BLaER1 treated with 17β-estradiol and CSF1 and Interleukin-3, amounts not matched to agents 10 nM and 100 nM (cell line): ENCODE data around the gene ASB2.
A peak's percentile ranks its signal among the peaks of the same experiment; 100 is the strongest.

ENCODE experiments used
- H3K27ac ChIP-seq, 11 experiments: shearing (Covaris generic); formaldehyde crosslinking; 2 replicates each; pipeline ENCODE4 v1.8.1; 2022
- H3K27me3 ChIP-seq, 11 experiments: shearing (Covaris generic); formaldehyde crosslinking; 2 replicates each; pipeline ENCODE4 v1.8.1; 2022
- H3K36me3 ChIP-seq, 11 experiments: shearing (Covaris generic); formaldehyde crosslinking; 2 replicates each; pipeline ENCODE4 v1.8.1; 2022
- H3K4me1 ChIP-seq, 10 experiments: shearing (Covaris generic); formaldehyde crosslinking; 2 replicates each; pipeline ENCODE4 v1.8.1; 2022
- H3K4me2 ChIP-seq, 11 experiments: shearing (Covaris generic); formaldehyde crosslinking; 2 replicates each; pipeline ENCODE4 v1.8.1; 2022
- H3K4me3 ChIP-seq, 10 experiments: shearing (Covaris generic); formaldehyde crosslinking; 2 replicates each; pipeline ENCODE4 v1.8.1; 2022
- H3K9ac ChIP-seq, 11 experiments: shearing (Covaris generic); formaldehyde crosslinking; 2 replicates each; pipeline ENCODE4 v1.8.1; 2022
- H3K9me3 ChIP-seq, 11 experiments: shearing (Covaris generic); formaldehyde crosslinking; replicated peaks in 1 of 11; 2 replicates each; pipeline ENCODE4 v1.8.1; 2022
- H4K20me1 ChIP-seq, 11 experiments: shearing (Covaris generic); formaldehyde crosslinking; 2 replicates each; pipeline ENCODE4 v1.8.1; 2022
- Cebpa-rat ChIP-seq, 11 experiments: shearing (Covaris generic); IDR thresholded peaks; 2 replicates each; pipeline ENCODE4 v1.8.1; 2022

Gene ASB2

DNA sequence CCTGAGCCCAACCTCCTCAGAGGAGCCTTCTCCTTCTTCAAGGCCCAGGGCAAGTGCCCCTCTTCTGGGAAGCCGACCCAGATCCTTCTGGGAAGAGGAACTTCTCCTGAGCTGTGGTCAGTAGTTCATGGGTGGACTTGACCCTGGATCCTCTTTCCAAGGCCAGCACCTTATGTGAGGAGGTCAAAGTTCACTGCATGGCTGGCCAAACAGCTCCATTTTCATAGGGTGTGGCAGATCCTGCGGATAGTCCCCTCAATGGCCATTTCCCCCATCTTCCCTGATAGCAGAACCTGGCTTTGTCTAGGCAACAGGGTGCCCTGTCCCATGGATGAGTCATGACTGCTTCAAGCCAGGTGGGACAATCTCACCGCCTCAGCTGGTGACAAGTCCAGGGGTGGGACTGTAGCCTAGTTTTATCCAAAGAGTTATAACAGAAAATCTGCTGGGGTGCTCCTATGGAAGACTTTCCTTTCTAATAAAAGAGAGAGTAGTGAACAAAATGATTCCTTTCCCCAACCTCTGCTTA, 10.4 kb downstream of the ASB2 start:
- Histone ChIP-seq H3K4me3 (no peak overlapping the region), H3K27ac (no peak overlapping the region; a peak in 1 of 22 replicates), H4K20me1 (0 out of 22 replicates have a peak, but pooled peaks cover 0 to 5% (median 0%) of the 10 kb centered on the region in 11 experiments), H3K9ac (no peak overlapping the region), H3K27me3 (0 out of 22 replicates have a peak, but pooled peaks cover 0 to under 1% (median 0%) of the 10 kb centered on the region in 11 experiments), H3K4me2 (peak overlapping the region in 10 of 11 experiments; percentile 1 to 92 (median 84); a peak in 12 of 22 replicates), H3K4me1 (peaks cover 81 to 100% (median 89%) of the 10 kb centered on the region in 10 experiments), H3K9me3 (0 out of 22 replicates have a peak, but pooled peaks cover 0 to 9% (median 0%) of the 10 kb centered on the region in 11 experiments), H3K36me3 (no peaks in the 10 kb centered on the region)
- TF ChIP-seq Cebpa-rat (IDR thresholded peaks at IDR 0.05), result no peak

DNA sequence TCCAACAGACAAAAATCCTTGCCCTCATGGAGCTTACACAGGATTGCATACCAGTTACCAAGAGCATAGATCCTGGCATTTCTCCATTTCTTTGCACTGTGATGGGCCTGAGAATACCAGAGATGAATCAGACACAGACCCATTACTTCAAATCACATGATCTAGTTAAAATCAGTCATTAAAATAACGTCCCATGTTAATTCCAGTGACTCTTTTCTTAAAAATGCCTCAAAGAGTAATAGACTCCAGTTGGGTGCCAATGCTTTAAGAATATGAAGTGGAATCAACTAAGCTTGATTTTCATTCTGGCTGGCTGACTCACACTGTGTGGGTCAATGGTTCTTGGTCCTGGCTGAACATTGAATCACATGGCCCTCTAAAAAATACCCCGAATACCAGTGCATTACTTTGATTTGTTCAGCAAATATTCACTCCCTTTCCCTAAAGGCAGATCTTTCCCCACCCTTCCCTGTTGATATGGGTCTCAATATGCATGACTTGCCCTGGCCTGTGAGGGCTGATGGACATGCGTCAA, 11.0 kb downstream of the ASB2 start:
- Histone ChIP-seq H3K4me2 (peak overlapping the region in 10 of 11 experiments; percentile 1 to 90 (median 38); a peak in 7 of 22 replicates), H4K20me1 (0 out of 22 replicates have a peak, but pooled peaks cover 0 to 5% (median 0%) of the 10 kb centered on the region in 11 experiments), H3K27me3 (no peaks in the 10 kb centered on the region), H3K4me3 (no peak overlapping the region), H3K9me3 (0 out of 22 replicates have a peak, but pooled peaks cover 0 to 9% (median 0%) of the 10 kb centered on the region in 11 experiments), H3K27ac (no peak overlapping the region; a peak in 1 of 22 replicates), H3K4me1 (peaks cover 81 to 100% (median 89%) of the 10 kb centered on the region in 10 experiments), H3K36me3 (no peaks in the 10 kb centered on the region), H3K9ac (no peak overlapping the region)
- no peak for TF ChIP-seq Cebpa-rat (IDR thresholded peaks at IDR 0.05)

DNA sequence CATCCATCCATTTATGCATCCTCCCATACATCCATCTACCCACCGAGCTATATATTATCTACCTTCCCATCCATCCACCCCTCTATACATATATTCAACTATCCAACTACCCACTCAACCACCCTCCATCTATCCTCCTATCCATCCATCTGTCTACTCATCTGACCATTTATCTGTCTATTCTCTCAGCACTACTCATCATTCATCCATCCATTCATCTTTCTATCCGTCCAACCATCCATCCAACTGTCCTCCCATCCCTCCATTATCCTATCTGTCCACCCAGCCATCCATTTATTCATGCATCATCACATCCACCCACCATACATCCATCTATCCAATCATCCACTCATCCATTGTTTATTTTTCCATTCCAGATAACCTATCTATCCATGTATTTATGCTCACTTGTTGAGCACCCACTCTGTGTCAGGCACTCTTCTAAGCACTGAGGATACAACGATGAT, 11.5 kb downstream of the ASB2 start:
- no peak overlapping the region for H3K4me3 ChIP-seq
- H4K20me1 ChIP-seq, result 0 out of 22 replicates have a peak, but pooled peaks cover 0 to 5% (median 0%) of the 10 kb centered on the region in 11 experiments
- H3K27me3 ChIP-seq, result no peaks in the 10 kb centered on the region
- H3K27ac ChIP-seq, result no peak overlapping the region
- H3K36me3 ChIP-seq, result no peaks in the 10 kb centered on the region
- TF ChIP-seq Cebpa-rat (IDR thresholded peaks at IDR 0.05), result no peak
- no peak overlapping the region for H3K9ac ChIP-seq
- H3K4me2 ChIP-seq, result peak overlapping the region in 7 of 11 experiments; percentile 76 to 93 (median 89); a peak in 14 of 22 replicates
- H3K9me3 ChIP-seq, result 0 out of 22 replicates have a peak, but pooled peaks cover 0 to 9% (median 0%) of the 10 kb centered on the region in 11 experiments
- peaks cover 82 to 100% (median 89%) of the 10 kb centered on the region in 10 experiments for H3K4me1 ChIP-seq

DNA sequence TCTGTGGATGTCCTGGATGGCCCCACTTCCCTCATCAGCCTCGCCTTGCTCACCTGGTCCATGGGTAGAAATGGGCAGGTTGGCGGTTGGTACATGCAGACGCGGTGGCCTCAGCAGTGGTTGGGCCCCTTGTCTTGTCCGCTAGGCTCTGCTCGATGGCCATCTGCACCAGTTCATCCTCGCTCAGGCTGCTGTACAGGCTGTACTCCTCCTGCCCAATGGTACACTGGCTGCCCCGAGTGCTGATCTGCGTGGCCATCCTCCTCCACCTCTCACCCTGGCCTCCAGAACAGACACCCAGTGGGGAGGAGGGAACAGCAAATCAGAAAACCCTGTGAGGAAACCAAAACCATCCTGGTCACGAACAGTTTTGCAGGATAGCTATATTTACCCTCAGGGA, 12.1 kb downstream of the ASB2 start:
- Histone ChIP-seq H3K4me3 (no peak overlapping the region), H3K9me3 (0 out of 22 replicates have a peak, but pooled peaks cover 0 to 9% (median 0%) of the 10 kb centered on the region in 11 experiments), H4K20me1 (0 out of 22 replicates have a peak, but pooled peaks cover 0 to 5% (median 0%) of the 10 kb centered on the region in 11 experiments), H3K36me3 (no peaks in the 10 kb centered on the region), H3K27me3 (no peaks in the 10 kb centered on the region), H3K4me2 (peak overlapping the region in 9 of 11 experiments; percentile 76 to 98 (median 89); a peak in 18 of 22 replicates), H3K9ac (peak overlapping the region in 1 of 11 experiments; percentile 76; a peak in 1 of 22 replicates), H3K27ac (peak overlapping the region in 9 of 11 experiments; percentile 76 to 92 (median 86); a peak in 15 of 22 replicates), H3K4me1 (peaks cover 82 to 100% (median 89%) of the 10 kb centered on the region in 10 experiments)
- no peak for TF ChIP-seq Cebpa-rat (IDR thresholded peaks at IDR 0.05)

DNA sequence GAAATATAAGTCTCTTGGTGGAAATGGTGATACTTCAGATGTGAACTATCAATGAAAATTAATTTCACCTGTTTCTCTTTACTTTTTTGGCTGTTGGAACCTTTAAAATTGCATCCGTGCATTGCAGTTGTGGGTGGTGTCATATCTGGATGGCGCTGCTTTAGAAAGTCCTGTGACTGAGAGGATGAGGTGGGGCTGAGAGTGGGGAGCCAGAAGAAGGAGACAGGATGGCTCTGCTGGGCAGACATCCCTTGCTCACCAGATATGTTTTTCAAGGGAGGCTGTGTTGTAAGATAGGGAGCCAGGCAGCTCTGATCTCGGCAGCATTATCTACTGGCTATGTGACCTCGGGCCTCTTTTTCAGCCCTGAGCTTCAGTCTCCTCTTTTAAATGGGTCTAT, 12.7 kb downstream of the ASB2 start:
- peak overlapping the region in 7 of 11 experiments; percentile 63 to 79 (median 72); a peak in 10 of 22 replicates for H3K9ac ChIP-seq
- TF ChIP-seq Cebpa-rat (IDR thresholded peaks at IDR 0.05), result no peak

DNA sequence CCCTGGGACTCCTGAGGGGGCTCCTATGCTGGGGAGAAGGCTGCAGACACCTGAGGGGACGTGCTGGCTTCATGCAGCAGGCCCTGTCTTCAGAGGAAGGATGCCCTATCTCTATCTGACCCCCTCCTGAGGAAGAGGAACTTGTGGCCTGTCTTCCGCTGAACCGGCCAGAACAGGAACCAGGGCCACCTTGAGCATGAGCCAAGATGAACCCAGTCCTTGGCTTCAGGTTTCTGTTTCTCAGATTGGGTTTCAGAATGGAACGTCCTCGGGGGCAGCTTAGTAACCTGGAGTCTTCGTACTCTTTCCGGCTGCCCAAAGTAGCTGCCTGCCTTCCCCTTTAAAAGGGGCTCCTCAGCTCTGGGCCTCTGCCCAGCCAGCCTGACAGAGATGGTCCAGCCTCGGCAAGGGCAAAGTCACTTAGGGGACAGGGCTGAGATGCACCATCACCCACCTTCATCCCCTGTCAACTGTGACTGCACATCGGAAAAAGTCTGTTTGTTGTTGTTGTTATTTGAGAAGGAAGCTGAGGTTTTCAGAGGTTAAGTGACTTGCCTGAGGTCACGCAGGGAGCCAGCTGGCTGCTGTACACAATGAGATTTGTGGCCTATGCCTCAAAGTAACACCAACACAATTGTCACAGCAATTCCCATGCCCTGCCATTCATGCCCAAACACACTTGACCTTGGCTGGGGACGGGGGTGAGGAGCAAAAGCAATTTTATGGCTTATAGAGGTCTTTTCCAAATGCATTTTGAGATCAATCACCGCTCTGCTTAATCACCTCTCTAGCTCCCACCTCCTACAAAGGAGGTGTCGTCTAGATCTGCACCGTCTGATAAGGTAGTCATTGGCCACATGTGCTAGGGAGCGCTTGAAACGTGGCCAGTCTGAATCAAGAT, 13.4 kb downstream of the ASB2 start:
- H3K36me3 ChIP-seq, result no peaks in the 10 kb centered on the region
- H3K4me3 ChIP-seq, result peak overlapping the region in 3 of 10 experiments; percentile 20 to 24 (median 21); a peak in 3 of 20 replicates
- peak overlapping the region; percentile 40 to 92 (median 85); a peak in 21 of 22 replicates for H3K27ac ChIP-seq
- H3K9ac ChIP-seq, result peak overlapping the region; percentile 43 to 79 (median 69); a peak in 20 of 22 replicates
- peak overlapping the region; percentile 75 to 98 (median 85) for H3K4me2 ChIP-seq
- H3K4me1 ChIP-seq, result peaks cover 82 to 100% (median 89%) of the 10 kb centered on the region in 10 experiments
- 0 out of 22 replicates have a peak, but pooled peaks cover 0 to 5% (median 0%) of the 10 kb centered on the region in 11 experiments for H4K20me1 ChIP-seq
- H3K9me3 ChIP-seq, result 0 out of 22 replicates have a peak, but pooled peaks cover 0 to 9% (median 0%) of the 10 kb centered on the region in 11 experiments
- no peaks in the 10 kb centered on the region for H3K27me3 ChIP-seq
- TF ChIP-seq Cebpa-rat (IDR thresholded peaks at IDR 0.05), result no peak

More for the DNA sequence above, 12.7 kb downstream of the ASB2 start:
- peak overlapping the region in 9 of 11 experiments; percentile 76 to 92 (median 86); a peak in 18 of 22 replicates for H3K27ac ChIP-seq
- no peaks in the 10 kb centered on the region for H3K27me3 ChIP-seq
- H3K4me3 ChIP-seq, result no peak overlapping the region
- H3K36me3 ChIP-seq, result no peaks in the 10 kb centered on the region
- 0 out of 22 replicates have a peak, but pooled peaks cover 0 to 5% (median 0%) of the 10 kb centered on the region in 11 experiments for H4K20me1 ChIP-seq
- peak overlapping the region; percentile 75 to 98 (median 85) for H3K4me2 ChIP-seq
- H3K9me3 ChIP-seq, result 0 out of 22 replicates have a peak, but pooled peaks cover 0 to 9% (median 0%) of the 10 kb centered on the region in 11 experiments
- peaks cover 82 to 100% (median 89%) of the 10 kb centered on the region in 10 experiments for H3K4me1 ChIP-seq

DNA sequence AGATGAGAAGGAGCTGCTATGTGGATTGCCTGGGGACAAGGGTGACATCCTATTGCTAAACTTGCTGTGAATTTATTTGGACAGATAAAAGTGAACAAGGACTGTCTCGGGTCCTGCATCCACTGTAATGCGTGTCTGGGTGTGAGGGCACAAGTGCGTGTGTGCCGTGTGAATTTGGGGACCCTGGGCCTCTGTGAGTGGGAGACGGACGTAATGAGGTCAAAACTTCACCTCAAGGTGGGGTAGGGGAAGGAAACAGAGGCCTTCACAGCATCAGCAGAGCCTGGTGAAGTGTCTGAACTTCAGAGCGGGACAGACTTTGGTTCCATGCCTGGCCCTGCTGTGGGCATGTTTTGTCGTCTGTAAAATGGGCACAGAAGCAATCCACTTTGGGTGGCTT, 14.8 kb downstream of the ASB2 start:
- peak overlapping the region; percentile 32 to 98 (median 88); a peak in 20 of 22 replicates for H3K4me2 ChIP-seq
- 0 out of 22 replicates have a peak, but pooled peaks cover 0 to 9% (median 0%) of the 10 kb centered on the region in 11 experiments for H3K9me3 ChIP-seq
- H3K27me3 ChIP-seq, result no peaks in the 10 kb centered on the region
- no peak for TF ChIP-seq Cebpa-rat (IDR thresholded peaks at IDR 0.05)
- peak overlapping the region in 4 of 11 experiments; percentile 7 to 56 (median 24); a peak in 4 of 22 replicates for H3K9ac ChIP-seq
- no peak overlapping the region for H3K4me3 ChIP-seq
- H4K20me1 ChIP-seq, result no peaks in the 10 kb centered on the region
- H3K36me3 ChIP-seq, result no peaks in the 10 kb centered on the region
- peak overlapping the region in 9 of 11 experiments; percentile 33 to 92 (median 55); a peak in 18 of 22 replicates for H3K27ac ChIP-seq
- H3K4me1 ChIP-seq, result peaks cover 82 to 100% (median 89%) of the 10 kb centered on the region in 10 experiments
